Measurements from ENCODE around the gene DHODH. TPM values are rescaled to one million over a fixed set of nuclear protein-coding genes. Genes with fewer than 3 reads are reported as not detected.

DHODH gene
- total and polyA plus RNA-seq, 2 of the 8 experiments (the other 6 are each of a cell fraction or from before 2014, with no cell fraction given) = 9.1 to 19.4 TPM

- no peaks in the 10 kb centered on the region for H3K79me2 ChIP-seq (ENCODE audit: control insufficient read depth in 1 of 2, insufficient read depth in 2 of 2, low read length in 2 of 2)
- H2BK120ac ChIP-seq (replicated peaks; ENCODE audit: low read depth, low read length) = no peak overlapping the region
- ChIA-PET CTCF (ENCODE audit: partially characterized antibody) (interaction anchor here (0.6 kb wide), 1 partner anchor 1771 kb away, joined by 3 read pairs; no protein-coding TSS in a partner anchor), POLR2A (ENCODE audit: partially characterized antibody) (no interaction called here)
- no peak overlapping the region for H2AFZ ChIP-seq (ENCODE audit: low read length)
- no peak overlapping the region; a peak in 1 of 4 replicates for H3K4me2 ChIP-seq (ENCODE audit: insufficient read depth in 1 of 2, low read depth in 2 of 2, low read length in 2 of 2)
- no peak overlapping the region for H4K91ac ChIP-seq (replicated peaks; ENCODE audit: insufficient read length, low read length)
- no peak overlapping the region for H3K14ac ChIP-seq (ENCODE audit: insufficient read length)
- FAIRE-seq (no peak), DNase-seq (ENCODE audit: low read depth in 1 of 2, low spot score in 2 of 2) (no peak)
- H3K36me3 ChIP-seq (ENCODE audit: control insufficient read depth in 2 of 4, insufficient read depth in 4 of 4, low read length in 3 of 4) = no peaks in the 10 kb centered on the region
- no peak overlapping the region for H2BK12ac ChIP-seq (ENCODE audit: low read depth, low read length)
- no peak overlapping the region for H2BK5ac ChIP-seq (ENCODE audit: low read depth, low read length)
- H3K4me1 ChIP-seq (replicated peaks in 1 of 4; ENCODE audit: control insufficient read depth in 3 of 4, insufficient read depth in 4 of 4, low read length in 3 of 4) = no peaks in the 10 kb centered on the region
- H2BK20ac ChIP-seq (ENCODE audit: low read length) = no peak overlapping the region
- H3K79me1 ChIP-seq (ENCODE audit: low read depth, low read length) = no peaks in the 10 kb centered on the region
- no peak overlapping the region for H3K18ac ChIP-seq (ENCODE audit: extremely low read depth, low read length)
- H3K23ac ChIP-seq (ENCODE audit: insufficient read length) = no peak overlapping the region
- no peaks in the 10 kb centered on the region for H4K20me1 ChIP-seq (replicated peaks in 1 of 2; ENCODE audit: control insufficient read depth in 1 of 2, insufficient read depth in 2 of 2, low read length in 2 of 2)
- H4K5ac ChIP-seq (ENCODE audit: insufficient read length, low read depth, low read length) = no peak overlapping the region
- H3K23me2 ChIP-seq (ENCODE audit: low read depth, low read length) = no peaks in the 10 kb centered on the region
- no peak overlapping the region for H2BK15ac ChIP-seq (ENCODE audit: low read length)
- H2AK5ac ChIP-seq (ENCODE audit: low read depth, low read length) = no peak overlapping the region
- no peak overlapping the region for H4K8ac ChIP-seq (ENCODE audit: extremely low read depth, insufficient read depth, low read length)
- no peak overlapping the region for H3K4ac ChIP-seq (replicated peaks; ENCODE audit: insufficient read length, low read depth, low read length)
- no peak overlapping the region for H3K27ac ChIP-seq (ENCODE audit: low read depth, low read length)
- H3K27me3 ChIP-seq (replicated peaks in 1 of 4; ENCODE audit: control insufficient read depth in 3 of 4, extremely low read depth in 1 of 4, insufficient read depth in 3 of 4, low read length in 3 of 4) = no peaks in the 10 kb centered on the region
- no peak overlapping the region for H3K4me3 ChIP-seq (ENCODE audit: extremely low read depth in 1 of 4, insufficient read depth in 2 of 4, low read depth in 3 of 4, low read length in 4 of 4)
- H3K56ac ChIP-seq (replicated peaks; ENCODE audit: insufficient read length, low read depth, low read length) = no peak overlapping the region
- no peak for TF ChIP-seq GTF2F1 (IDR thresholded peaks at IDR 0.05; ENCODE audit: borderline replicate concordance, low read depth, low read length)
- no peak for TF ChIP-seq RBBP5 (IDR thresholded peaks at IDR 0.05; ENCODE audit: borderline replicate concordance, low read depth, low read length)
- no peak for TF ChIP-seq PHF8 (conservative IDR thresholded peaks at IDR 0.05; ENCODE audit: low read depth, low read length)
- TF ChIP-seq CBX5 (IDR thresholded peaks at IDR 0.05; ENCODE audit: low read depth, low read length) = no peak
- TF ChIP-seq TEAD4 (IDR thresholded peaks at IDR 0.05; ENCODE audit: low read depth, low read length) = no peak
- TF ChIP-seq FOSL1 (IDR thresholded peaks at IDR 0.05; ENCODE audit: insufficient read depth, low read depth, low read length) = no peak
- TF ChIP-seq E2F6 (IDR thresholded peaks at IDR 0.05) = no peak
- TF ChIP-seq SUZ12 (IDR thresholded peaks at IDR 0.05; ENCODE audit: low read length) = no peak
- no peak for TF ChIP-seq SP4 (IDR thresholded peaks at IDR 0.05; ENCODE audit: low read length)
- TF ChIP-seq YY1 (IDR thresholded peaks at IDR 0.05; ENCODE audit: low read depth, low read length) = no peak
- no peaks in the 10 kb centered on the region for H3K9me3 ChIP-seq (ENCODE audit: insufficient read depth in 2 of 2, low read depth in 1 of 2, low read length in 1 of 2)
- no peak overlapping the region for H3K9ac ChIP-seq (replicated peaks in 1 of 4; ENCODE audit: extremely low read depth in 1 of 4, low read depth in 3 of 4, low read length in 3 of 4)
- WGBS, 2 experiments (ENCODE audit: extremely low coverage in 1 of 2, insufficient coverage in 1 of 2, insufficient read length in 1 of 2, insufficient replicate concordance in 2 of 2, low coverage in 1 of 2, low lambda C conversion rate in 2 of 2, missing lambda C conversion rate in 1 of 2) = 66% methylated on average over 5 of the region's 5 CpGs; no CpG with 5 or more reads in 1 of the 2 experiments
Observed at GRCh38 chr16:71995038-71995437, 13.5 kb upstream of the DHODH start.
